ENCODE data around the gene DNAJA4.

DNA sequence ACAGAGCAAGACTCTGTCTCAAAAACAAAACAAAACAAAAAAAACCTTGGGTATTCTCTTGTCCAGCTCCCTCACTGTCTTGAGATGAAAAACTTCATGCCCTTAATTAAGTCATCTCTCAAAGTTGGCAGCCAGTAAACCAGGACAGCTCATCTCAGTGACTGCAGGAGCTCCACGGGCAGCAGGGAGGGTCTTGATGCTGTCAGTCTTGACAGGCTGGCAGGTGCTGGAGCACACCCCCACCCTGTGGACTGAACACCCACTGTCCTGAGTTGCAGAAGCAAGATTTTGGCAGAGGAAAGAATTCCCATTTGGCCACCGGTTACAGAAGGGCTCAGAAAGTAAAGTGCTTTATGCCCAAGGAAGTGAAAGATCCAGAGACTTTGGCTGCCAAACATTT, 8.0 kb downstream of the DNAJA4 start:
- TF ChIP-seq, protein P1, sequence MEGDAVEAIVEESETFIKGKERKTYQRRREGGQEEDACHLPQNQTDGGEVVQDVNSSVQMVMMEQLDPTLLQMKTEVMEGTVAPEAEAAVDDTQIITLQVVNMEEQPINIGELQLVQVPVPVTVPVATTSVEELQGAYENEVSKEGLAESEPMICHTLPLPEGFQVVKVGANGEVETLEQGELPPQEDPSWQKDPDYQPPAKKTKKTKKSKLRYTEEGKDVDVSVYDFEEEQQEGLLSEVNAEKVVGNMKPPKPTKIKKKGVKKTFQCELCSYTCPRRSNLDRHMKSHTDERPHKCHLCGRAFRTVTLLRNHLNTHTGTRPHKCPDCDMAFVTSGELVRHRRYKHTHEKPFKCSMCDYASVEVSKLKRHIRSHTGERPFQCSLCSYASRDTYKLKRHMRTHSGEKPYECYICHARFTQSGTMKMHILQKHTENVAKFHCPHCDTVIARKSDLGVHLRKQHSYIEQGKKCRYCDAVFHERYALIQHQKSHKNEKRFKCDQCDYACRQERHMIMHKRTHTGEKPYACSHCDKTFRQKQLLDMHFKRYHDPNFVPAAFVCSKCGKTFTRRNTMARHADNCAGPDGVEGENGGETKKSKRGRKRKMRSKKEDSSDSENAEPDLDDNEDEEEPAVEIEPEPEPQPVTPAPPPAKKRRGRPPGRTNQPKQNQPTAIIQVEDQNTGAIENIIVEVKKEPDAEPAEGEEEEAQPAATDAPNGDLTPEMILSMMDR (conservative IDR thresholded peaks at IDR 0.05; ENCODE audit: low read length), result no peak
- TF ChIP-seq EZH2phosphoT487 (IDR thresholded peaks at IDR 0.05; ENCODE audit: borderline replicate concordance), result no peak

Measured in Loucy (cell line).